Lower lobe of right lung (tissue), 2 donors: ENCODE measurements around the gene FAM120B. TPM values are rescaled to one million over a fixed set of nuclear protein-coding genes. Genes with fewer than 3 reads are reported as not detected.

Experiments used
- ATAC-seq, 2 donors: fragments of 200-7000 bp; cut with Tn5 transposase; one replicate each; pipeline ENCODE4 v1.9.1; 2020 to 2022; ENCODE audit warnings: mild to moderate bottlenecking in 2 of 2, moderate library complexity in 2 of 2
- DNase-seq: peaks from one replicate; pipeline ENCODE4 v3.0.0-alpha.2; 2020
- H3K27ac ChIP-seq: fragments of 200-600 bp; one replicate; pipeline ENCODE4 v1.8.0; 2022
- H3K27me3 ChIP-seq: fragments of 200-600 bp; one replicate; pipeline ENCODE4 v1.8.0; 2022; ENCODE audit warnings: low read depth
- H3K36me3 ChIP-seq: fragments of 200-600 bp; one replicate; pipeline ENCODE4 v1.8.0; 2022; ENCODE audit warnings: mild to moderate bottlenecking
- H3K4me1 ChIP-seq: fragments of 200-600 bp; one replicate; pipeline ENCODE4 v1.8.0; 2022
- H3K4me3 ChIP-seq: fragments of 200-600 bp; one replicate; pipeline ENCODE4 v1.8.0; 2022; ENCODE audit warnings: mild to moderate bottlenecking
- H3K9me3 ChIP-seq: fragments of 200-600 bp; one replicate; pipeline ENCODE4 v1.8.0; 2022
- intact Hi-C: fragments of 100-400 bp; cut with DNase I; formaldehyde crosslinking; loops from one replicate; pipeline ENCODE4 v1.11.0; 2022
- microRNA-seq: library from miRNA; unstranded; fragments of <30 nt; microRNA quantifications from one replicate; pipeline ENCODE4 v1.2.0, GENCODE V29; 2020; ENCODE audit warnings: borderline number of aligned reads
- total RNA-seq: library from RNA; stranded (reverse); fragmentation: NEBNext Ultra II Directional; extraction: Animal tissue kit (Norgen Biotek cat#: 25700); gene quantifications from one replicate; pipeline ENCODE4 v1.2.1, GENCODE V29; 2021
- TF ChIP-seq, protein P1 (sequence below): fragments of 200-600 bp; IDR thresholded peaks from one replicate; pipeline ENCODE4 v1.8.0; 2022; ENCODE audit warnings: antibody characterized with exemption, mild to moderate bottlenecking
- donor health status: DM: no; HTN: yes; CAD: no; lungs with severe emphysema.

Gene FAM120B
- total RNA-seq, 1 donor from 2014 or later = 29.0 TPM

DNA sequence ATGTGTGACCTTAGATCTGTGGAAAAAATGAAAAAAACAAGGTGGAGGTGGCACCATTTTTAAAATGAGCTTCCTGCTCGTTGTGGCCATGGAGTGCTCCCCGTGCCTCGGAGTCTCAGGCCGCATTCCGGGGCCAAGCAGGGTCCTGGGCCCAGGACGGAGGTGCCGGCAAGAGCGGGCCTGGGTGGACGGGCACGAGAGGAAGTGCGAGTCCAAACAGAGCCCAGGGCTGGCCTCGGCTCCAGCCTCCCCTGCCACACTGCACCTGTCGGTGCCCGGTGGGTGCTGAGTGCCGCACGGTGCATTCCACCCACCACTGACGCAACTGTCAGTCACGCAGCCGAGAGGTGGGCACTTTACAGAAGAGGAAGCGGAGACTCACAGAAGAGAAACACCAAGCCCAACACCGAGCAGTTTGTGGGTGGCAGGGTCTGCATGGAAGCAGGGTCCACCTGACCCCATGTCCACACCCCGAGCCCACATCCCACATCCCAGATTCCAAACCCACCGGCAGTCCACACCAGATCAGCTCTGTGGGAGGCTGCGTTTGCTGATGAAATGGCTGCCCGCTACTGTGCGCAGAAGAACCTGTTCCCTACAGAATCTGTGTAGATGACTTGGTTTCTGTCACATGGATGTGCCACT lies 148.9 kb downstream of the FAM120B start:
- no peaks in the 10 kb centered on the region for H3K36me3 ChIP-seq
- ATAC-seq = no peak
- no peaks in the 10 kb centered on the region for H3K9me3 ChIP-seq
- no peak overlapping the region for H3K4me3 ChIP-seq
- H3K27ac ChIP-seq = no peak overlapping the region
- intact Hi-C loops = no loop called here
- TF ChIP-seq, protein P1, sequence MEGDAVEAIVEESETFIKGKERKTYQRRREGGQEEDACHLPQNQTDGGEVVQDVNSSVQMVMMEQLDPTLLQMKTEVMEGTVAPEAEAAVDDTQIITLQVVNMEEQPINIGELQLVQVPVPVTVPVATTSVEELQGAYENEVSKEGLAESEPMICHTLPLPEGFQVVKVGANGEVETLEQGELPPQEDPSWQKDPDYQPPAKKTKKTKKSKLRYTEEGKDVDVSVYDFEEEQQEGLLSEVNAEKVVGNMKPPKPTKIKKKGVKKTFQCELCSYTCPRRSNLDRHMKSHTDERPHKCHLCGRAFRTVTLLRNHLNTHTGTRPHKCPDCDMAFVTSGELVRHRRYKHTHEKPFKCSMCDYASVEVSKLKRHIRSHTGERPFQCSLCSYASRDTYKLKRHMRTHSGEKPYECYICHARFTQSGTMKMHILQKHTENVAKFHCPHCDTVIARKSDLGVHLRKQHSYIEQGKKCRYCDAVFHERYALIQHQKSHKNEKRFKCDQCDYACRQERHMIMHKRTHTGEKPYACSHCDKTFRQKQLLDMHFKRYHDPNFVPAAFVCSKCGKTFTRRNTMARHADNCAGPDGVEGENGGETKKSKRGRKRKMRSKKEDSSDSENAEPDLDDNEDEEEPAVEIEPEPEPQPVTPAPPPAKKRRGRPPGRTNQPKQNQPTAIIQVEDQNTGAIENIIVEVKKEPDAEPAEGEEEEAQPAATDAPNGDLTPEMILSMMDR = no peak
- H3K27me3 ChIP-seq = no peaks in the 10 kb centered on the region
- H3K4me1 ChIP-seq = peaks cover 8% of the 10 kb centered on the region
- DNase-seq = no peak

DNA sequence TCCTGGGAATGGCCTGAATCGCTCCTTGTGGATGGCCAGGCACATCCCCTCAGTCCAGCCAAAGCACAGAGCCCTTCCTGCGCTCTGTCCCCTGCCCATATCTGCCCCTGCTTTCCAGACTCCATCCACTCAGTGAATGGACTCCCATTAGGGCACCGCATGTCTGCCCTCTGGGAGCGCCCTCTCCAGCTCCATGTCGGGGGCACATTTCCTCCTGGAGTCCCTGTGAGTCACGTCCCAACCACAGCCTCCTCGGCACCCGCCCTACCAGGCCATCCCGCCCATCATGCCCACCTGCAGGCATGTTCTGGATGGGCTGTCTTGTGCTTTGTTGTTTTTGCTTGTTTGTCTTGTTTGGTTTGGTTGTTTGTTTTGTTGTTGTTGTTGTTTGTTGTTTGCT lies 149.8 kb downstream of the FAM120B start:
- H3K27ac ChIP-seq = no peak overlapping the region
- intact Hi-C loops = no loop called here
- no peaks in the 10 kb centered on the region for H3K27me3 ChIP-seq
- H3K9me3 ChIP-seq = no peaks in the 10 kb centered on the region
- TF ChIP-seq, protein P1 = no peak
- H3K4me1 ChIP-seq = peaks cover 9% of the 10 kb centered on the region
- DNase-seq = no peak
- no peak overlapping the region for H3K4me3 ChIP-seq
- no peak for ATAC-seq
- no peaks in the 10 kb centered on the region for H3K36me3 ChIP-seq

Small RNAs within 50 kb of the gene (microRNA-seq; reads per million reads assigned to microRNA genes)
- not detected for gene MIR4644

Other genes starting within 250 kb of the FAM120B start
- gene DLL1, start 15.7 kb upstream of the FAM120B start, total RNA-seq = 12.9 TPM
- gene PSMB1, start 246.5 kb downstream of the FAM120B start, total RNA-seq = 117 TPM
- gene TBP, start 247.6 kb downstream of the FAM120B start, total RNA-seq = 12.7 TPM